H1 (cell line): ENCODE measurements around the gene RNU6-1. TPM values are rescaled to one million over a fixed set of nuclear protein-coding genes. Genes with fewer than 3 reads are reported as not detected.

Experiments used
- CTCF ChIA-PET: fragments of 300-600 bp; sonication (Branson Sonifier 250); formaldehyde crosslinking; loops from one replicate; lab custom pipeline; 2021; ENCODE audit not compliant: partially characterized antibody; lab: Charles Lee
- POLR2A ChIA-PET: fragments of 300-600 bp; sonication (Branson Sonifier 250); formaldehyde crosslinking; loops from one replicate; lab custom pipeline; 2021; ENCODE audit warnings: inconsistent platforms; ENCODE audit not compliant: partially characterized antibody; lab: Charles Lee
- DNase-seq, 2 experiments: peaks; one replicate each; pipeline versions ENCODE4 v3.0.0 to v3.0.0-alpha.2; 2010 to 2022; ENCODE audit warnings: low spot score in 2 of 2, low read depth in 1 of 2, mixed read lengths in 1 of 2
- FAIRE-seq: peaks from 2 replicates; lab custom pipeline; 2011; peaks lifted over from hg19 to GRCh38; lab: Jason Lieb, UNC
- H2AFZ ChIP-seq: 2 replicates; pipeline ENCODE4 v1.8.1; 2012; ENCODE audit warnings: low read length, inconsistent platforms
- H2AK5ac ChIP-seq: 2 replicates; pipeline ENCODE4 v1.6.1; 2013; ENCODE audit warnings: low read depth, low read length
- H2BK120ac ChIP-seq: replicated peaks from 2 replicates; pipeline ENCODE3; 2013; ENCODE audit warnings: low read depth, low read length, inconsistent platforms
- H2BK12ac ChIP-seq: 2 replicates; pipeline ENCODE4 v1.6.1; 2013; ENCODE audit warnings: low read depth, low read length
- H2BK15ac ChIP-seq: 2 replicates; pipeline ENCODE4 v1.6.1; 2013; ENCODE audit warnings: low read length
- H2BK20ac ChIP-seq: 2 replicates; pipeline ENCODE4 v1.6.1; 2013; ENCODE audit warnings: low read length
- H2BK5ac ChIP-seq: 2 replicates; pipeline ENCODE4 v1.6.1; 2013; ENCODE audit warnings: low read depth, low read length
- H3K14ac ChIP-seq: 2 replicates; pipeline ENCODE4 v1.6.1; 2013; ENCODE audit warnings: inconsistent platforms; ENCODE audit not compliant: insufficient read length
- H3K18ac ChIP-seq: 2 replicates; pipeline ENCODE4 v1.6.1; 2013; ENCODE audit warnings: low read length; ENCODE audit errors: extremely low read depth
- H3K23ac ChIP-seq: 2 replicates; pipeline ENCODE4 v1.6.1; 2013; ENCODE audit warnings: inconsistent platforms; ENCODE audit not compliant: insufficient read length
- H3K23me2 ChIP-seq: 2 replicates; pipeline ENCODE4 v1.6.1; 2013; ENCODE audit warnings: low read depth, low read length
- H3K27ac ChIP-seq: 2 replicates; pipeline ENCODE4 v1.6.1; 2011; ENCODE audit warnings: low read depth, low read length, inconsistent platforms
- H3K27me3 ChIP-seq, 4 experiments: replicated peaks in 1 of 4; 1 replicate in 1 of 4; 2 replicates in 3 of 4; pipeline versions ENCODE4 v1.6.1 to v1.8.1; 2011 to 2013; ENCODE audit warnings: low read length in 3 of 4, mild to moderate bottlenecking in 3 of 4, inconsistent platforms in 2 of 4, mixed read lengths in 2 of 4, moderate library complexity in 1 of 4; ENCODE audit not compliant: control insufficient read depth in 3 of 4, insufficient read depth in 3 of 4; ENCODE audit errors: extremely low read depth in 1 of 4
- H3K36me3 ChIP-seq, 4 experiments: 2 replicates each; pipeline versions ENCODE4 v1.6.1 to v1.8.1; 2011 to 2013; ENCODE audit warnings: mild to moderate bottlenecking in 4 of 4, low read length in 3 of 4, moderate library complexity in 2 of 4, control low read depth in 1 of 4, inconsistent platforms in 1 of 4; ENCODE audit not compliant: insufficient read depth in 4 of 4, control insufficient read depth in 2 of 4
- H3K4ac ChIP-seq: replicated peaks from 2 replicates; pipeline ENCODE3; 2013; ENCODE audit warnings: low read length, low read depth, mixed read lengths, inconsistent platforms; ENCODE audit not compliant: insufficient read length
- H3K4me1 ChIP-seq, 4 experiments: replicated peaks in 1 of 4; 1 replicate in 1 of 4; 2 replicates in 3 of 4; pipeline versions ENCODE4 v1.6.1 to v1.8.1; 2011 to 2013; ENCODE audit warnings: low read length in 3 of 4, inconsistent platforms in 2 of 4, mixed read lengths in 1 of 4; ENCODE audit not compliant: insufficient read depth in 4 of 4, control insufficient read depth in 3 of 4
- H3K4me2 ChIP-seq, 2 experiments: 2 replicates each; pipeline versions ENCODE4 v1.6.1 to v1.8.1; 2011 to 2013; ENCODE audit warnings: low read depth in 2 of 2, low read length in 2 of 2, control low read depth in 1 of 2, inconsistent platforms in 1 of 2, mild to moderate bottlenecking in 1 of 2; ENCODE audit not compliant: insufficient read depth in 1 of 2
- H3K4me3 ChIP-seq, 4 experiments: fragments of 200-600, 300-600 bp in 1 of 4; sonication (generic), shearing (Covaris generic), sonication (Bioruptor Twin) in 1 of 4; 2 replicates each; pipeline versions ENCODE4 v1.5.1 to v1.8.1; 2011 to 2016; ENCODE audit warnings: low read length in 4 of 4, low read depth in 3 of 4, control low read depth in 2 of 4, inconsistent platforms in 2 of 4, mild to moderate bottlenecking in 2 of 4, mixed read lengths in 1 of 4, moderate library complexity in 1 of 4; ENCODE audit not compliant: insufficient read depth in 2 of 4; ENCODE audit errors: extremely low read depth in 1 of 4
- H3K56ac ChIP-seq: replicated peaks from 2 replicates; pipeline ENCODE3; 2013; ENCODE audit warnings: low read depth, mild to moderate bottlenecking, mixed read lengths, low read length, inconsistent platforms; ENCODE audit not compliant: insufficient read length
- H3K79me1 ChIP-seq: 2 replicates; pipeline ENCODE4 v1.6.1; 2013; ENCODE audit warnings: low read depth, low read length, control low read depth
- H3K79me2 ChIP-seq, 2 experiments: 2 replicates each; pipeline versions ENCODE4 v1.6.1 to v1.8.1; 2012 to 2013; ENCODE audit warnings: low read length in 2 of 2, mild to moderate bottlenecking in 2 of 2, inconsistent platforms in 1 of 2; ENCODE audit not compliant: insufficient read depth in 2 of 2, control insufficient read depth in 1 of 2
- H3K9ac ChIP-seq, 4 experiments: replicated peaks in 1 of 4; 1 replicate in 1 of 4; 2 replicates in 3 of 4; pipeline versions ENCODE4 v1.6.1 to v1.8.1; 2011 to 2013; ENCODE audit warnings: low read depth in 3 of 4, low read length in 3 of 4, control low read depth in 2 of 4, mild to moderate bottlenecking in 2 of 4, moderate library complexity in 2 of 4, inconsistent platforms in 1 of 4; ENCODE audit errors: extremely low read depth in 1 of 4
- H3K9me3 ChIP-seq, 2 experiments: 2 replicates each; pipeline versions ENCODE4 v1.6.1 to v1.8.1; 2012 to 2013; ENCODE audit warnings: mild to moderate bottlenecking in 2 of 2, moderate library complexity in 2 of 2, control low read depth in 1 of 2, inconsistent platforms in 1 of 2, low read depth in 1 of 2, low read length in 1 of 2, mixed read lengths in 1 of 2; ENCODE audit not compliant: insufficient read depth in 2 of 2
- H4K20me1 ChIP-seq, 2 experiments: replicated peaks in 1 of 2; 2 replicates each; pipeline versions ENCODE3 to v1.8.1; 2011 to 2013; ENCODE audit warnings: inconsistent platforms in 2 of 2, low read length in 2 of 2, mild to moderate bottlenecking in 1 of 2; ENCODE audit not compliant: insufficient read depth in 2 of 2, control insufficient read depth in 1 of 2
- H4K5ac ChIP-seq: 2 replicates; pipeline ENCODE4 v1.6.1; 2013; ENCODE audit warnings: low read length, low read depth, mixed read lengths, inconsistent platforms; ENCODE audit not compliant: insufficient read length
- H4K8ac ChIP-seq: 2 replicates; pipeline ENCODE4 v1.8.0; 2013; ENCODE audit warnings: mild to moderate bottlenecking, moderate library complexity, low read length, inconsistent platforms; ENCODE audit not compliant: insufficient read depth; ENCODE audit errors: extremely low read depth
- H4K91ac ChIP-seq: replicated peaks from 2 replicates; pipeline ENCODE3; 2013; ENCODE audit warnings: low read length, mixed read lengths, inconsistent platforms; ENCODE audit not compliant: insufficient read length
- ASH2L ChIP-seq: fragments of 200-600, 300-600 bp; sonication (generic); IDR thresholded peaks from one replicate; pipeline ENCODE4 v1.7.1; 2017; ENCODE audit warnings: low read length
- BACH1 ChIP-seq: IDR thresholded peaks from 2 replicates; pipeline ENCODE4 v1.6.1; 2012; ENCODE audit warnings: low read length, improper control_type of control experiment
- BRCA1 ChIP-seq: IDR thresholded peaks from 2 replicates; pipeline ENCODE4 v1.6.1; 2012; ENCODE audit warnings: low read depth, low read length, improper control_type of control experiment
- CHD2 ChIP-seq: IDR thresholded peaks from 2 replicates; pipeline ENCODE4 v1.6.1; 2012; ENCODE audit warnings: low read length, improper control_type of control experiment
- EP300 ChIP-seq, 2 experiments: IDR thresholded peaks; 1 replicate in 1 of 2; 2 replicates in 1 of 2; pipeline ENCODE4 v1.6.1; 2011 to 2012; ENCODE audit warnings: low read depth in 2 of 2, low read length in 2 of 2, mild to moderate bottlenecking in 2 of 2, borderline replicate concordance in 1 of 2, inconsistent platforms in 1 of 2, moderate library complexity in 1 of 2
- GABPA ChIP-seq: IDR thresholded peaks from 2 replicates; pipeline ENCODE4 v1.6.1; 2011; ENCODE audit warnings: mild to moderate bottlenecking, low read length, moderate library complexity, borderline replicate concordance; ENCODE audit not compliant: insufficient read depth
- KDM4A ChIP-seq: IDR thresholded peaks from one replicate; pipeline ENCODE4 v1.7.1; 2012; ENCODE audit warnings: low read depth, mild to moderate bottlenecking, moderate library complexity, low read length, inconsistent platforms; ENCODE audit not compliant: severe bottlenecking
- POLR2AphosphoS5 ChIP-seq: IDR thresholded peaks from 2 replicates; pipeline ENCODE4 v1.6.1; 2011; ENCODE audit warnings: low read depth, low read length
- POU5F1 ChIP-seq: IDR thresholded peaks from 2 replicates; pipeline ENCODE4 v1.6.1; 2011; ENCODE audit warnings: low read depth, mild to moderate bottlenecking, low read length, moderate library complexity
- SP1 ChIP-seq: IDR thresholded peaks from 2 replicates; pipeline ENCODE4 v1.6.1; 2011; ENCODE audit warnings: low read depth, low read length
- SP4 ChIP-seq: IDR thresholded peaks from 2 replicates; pipeline ENCODE4 v1.6.1; 2012; ENCODE audit warnings: low read length, inconsistent platforms
- TAF1 ChIP-seq: IDR thresholded peaks from 2 replicates; pipeline ENCODE4 v1.6.1; 2011; ENCODE audit warnings: mild to moderate bottlenecking, low read depth, low read length
- TAF7 ChIP-seq: optimal IDR thresholded peaks from 2 replicates; pipeline ENCODE3; 2011; ENCODE audit warnings: low read depth, mild to moderate bottlenecking, inconsistent platforms, low read length, moderate library complexity, borderline replicate concordance
- TBP ChIP-seq: IDR thresholded peaks from 2 replicates; pipeline ENCODE4 v1.6.1; 2011; ENCODE audit warnings: low read depth, low read length, improper control_type of control experiment
- TCF12 ChIP-seq: IDR thresholded peaks from 2 replicates; pipeline ENCODE4 v1.6.1; 2011; ENCODE audit warnings: low read depth, mild to moderate bottlenecking, low read length
- ZNF274 ChIP-seq: IDR thresholded peaks from 2 replicates; pipeline ENCODE4 v1.7.0; 2012; ENCODE audit warnings: low read length, borderline replicate concordance; ENCODE audit errors: extremely low read depth
- WGBS, 2 experiments: shearing (Covaris generic) in 1 of 2; methylation state at CpG; one replicate each; pipeline versions ENCODE4 v1.1.6 to v1.1.7; 2013 to 2015; ENCODE audit warnings: low lambda C conversion rate in 2 of 2, mixed read lengths in 2 of 2, inconsistent platforms in 1 of 2, low coverage in 1 of 2, missing lambda C conversion rate in 1 of 2; ENCODE audit not compliant: insufficient replicate concordance in 2 of 2, insufficient coverage in 1 of 2, insufficient read length in 1 of 2; ENCODE audit errors: extremely low coverage in 1 of 2, missing lambda C conversion rate in 1 of 2; 5-methylcytosine and 5-hydroxymethylcytosine counted together
- polyA plus RNA-seq, 7 experiments: library from polyadenylated mRNA; depleted of rRNA in 3 of 7; stranded (reverse) in 5 of 7; unstranded in 2 of 7; fragments of >200 nt in 5 of 7; fragments of 200-250 nt in 2 of 7; gene quantifications; 1 replicate in 5 of 7; 2 replicates in 1 of 7; 4 replicates in 1 of 7; pipeline versions ENCODE4 v1.2.1 to v1.2.3, GENCODE V29; 2011 to 2013; ENCODE audit warnings: missing spikeins in 2 of 7, mixed read lengths in 2 of 7
- total RNA-seq: library from RNA; stranded (reverse); fragmentation: NEBNext Ultra II Directional; extraction: Animal tissue kit (Norgen Biotek cat#: 25700); gene quantifications from 2 replicates; pipeline ENCODE4 v1.2.1, GENCODE V29; 2021

The RNU6-1 gene
- total and polyA plus RNA-seq, 2 of the 8 experiments (the other 6 are each of a cell fraction or from before 2014, with no cell fraction given): not detected

DNA sequence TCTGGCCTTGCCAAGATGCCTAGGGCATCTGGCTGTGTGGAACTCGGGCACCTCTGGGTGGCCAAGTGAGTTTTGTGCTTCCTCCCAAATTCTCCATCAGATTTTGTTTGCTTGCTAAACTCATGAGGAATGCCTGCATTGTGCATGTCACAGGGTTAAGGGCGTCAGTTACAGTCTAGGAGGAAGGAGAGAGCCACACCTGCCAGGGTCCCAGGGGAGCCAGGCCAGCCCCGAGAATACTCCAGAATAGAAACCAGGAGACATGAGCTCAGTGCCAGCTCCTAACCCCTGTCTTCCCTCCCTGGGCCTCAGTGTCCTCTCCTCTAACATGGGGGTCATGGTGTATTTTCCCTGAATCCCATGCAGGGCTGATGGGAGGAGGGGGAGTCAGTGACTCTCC lies 36.5 kb downstream of the RNU6-1 start:
- H4K8ac ChIP-seq: no peak overlapping the region
- no peak overlapping the region for H3K56ac ChIP-seq
- 0 out of 2 replicates have a peak overlapping the region, but pooled peaks have one; percentile 15 for H2BK20ac ChIP-seq
- no peaks in the 10 kb centered on the region for H3K79me2 ChIP-seq
- H4K5ac ChIP-seq: no peak overlapping the region
- no peak overlapping the region for H4K91ac ChIP-seq
- no peak overlapping the region for H3K4ac ChIP-seq
- no peak overlapping the region for H3K4me3 ChIP-seq
- no peak overlapping the region for H2BK120ac ChIP-seq
- no peak for FAIRE-seq
- 77% methylated on average over 3 of the region's 3 CpGs; no CpG with 5 or more reads in 1 of the 2 experiments for WGBS, 2 experiments
- H2AFZ ChIP-seq: no peak overlapping the region
- no peaks in the 10 kb centered on the region for H3K36me3 ChIP-seq
- no peak overlapping the region for H3K9ac ChIP-seq
- H3K9me3 ChIP-seq: no peaks in the 10 kb centered on the region
- H3K23ac ChIP-seq: no peak overlapping the region
- no peak overlapping the region for H3K27ac ChIP-seq
- no peak overlapping the region for H3K18ac ChIP-seq
- no peak overlapping the region for H3K14ac ChIP-seq
- no peak overlapping the region for H2BK5ac ChIP-seq
- ChIA-PET POLR2A (interaction anchor here (1.0 kb wide), 1 partner anchor 12 kb away, joined by 3 read pairs; no protein-coding TSS in a partner anchor), CTCF (no interaction called here)
- H3K4me1 ChIP-seq: peaks cover 0 to 24% (median 18%) of the 10 kb centered on the region in 4 experiments; a peak in 6 of 7 replicates
- no peaks in the 10 kb centered on the region for H3K79me1 ChIP-seq
- peaks cover 0 to 2% of the 10 kb centered on the region in 2 experiments for H4K20me1 ChIP-seq
- H2AK5ac ChIP-seq: no peak overlapping the region
- H2BK12ac ChIP-seq: peak overlapping the region; percentile 63; the same call in 1 of the 2 replicates
- no peak for DNase-seq
- no peak overlapping the region for H2BK15ac ChIP-seq
- H3K4me2 ChIP-seq: no peak overlapping the region
- no peaks in the 10 kb centered on the region; a peak in 2 of 7 replicates for H3K27me3 ChIP-seq
- no peaks in the 10 kb centered on the region for H3K23me2 ChIP-seq
- no peak for TF ChIP-seq CHD2
- TF ChIP-seq POLR2AphosphoS5: no peak
- no peak for TF ChIP-seq BRCA1
- no peak for TF ChIP-seq GABPA
- no peak for TF ChIP-seq TCF12
- no peak for TF ChIP-seq BACH1
- no peak for TF ChIP-seq ASH2L
- no peak for TF ChIP-seq EP300 (IDR thresholded peaks at IDR 0.05; ENCODE audit: borderline replicate concordance in 1 of 2, low read depth in 2 of 2, low read length in 2 of 2)
- TF ChIP-seq ZNF274: no peak
- TF ChIP-seq POU5F1: no peak
- no peak for TF ChIP-seq TAF1
- no peak for TF ChIP-seq TBP
- no peak for TF ChIP-seq KDM4A
- no peak for TF ChIP-seq TAF7
- no peak for TF ChIP-seq SP1
- no peak for TF ChIP-seq SP4
